ES-I3 (cell line): Measurements from ENCODE around the gene RFESD.
"Not testable (repeated sequence)": the region's sequence is repeated elsewhere in the genome, so short reads cannot be mapped to it uniquely, and the experiment has no call there.

Experiments used
- H3K36me3 ChIP-seq: 2 replicates; pipeline ENCODE4 v1.6.1; 2013; ENCODE audit warnings: mild to moderate bottlenecking, low read length, control low read depth, moderate library complexity; ENCODE audit not compliant: insufficient read depth
- H3K4me1 ChIP-seq: 2 replicates; pipeline ENCODE4 v1.6.1; 2013; ENCODE audit warnings: mild to moderate bottlenecking, control low read depth, low read length; ENCODE audit not compliant: insufficient read depth
- H3K9ac ChIP-seq: 2 replicates; pipeline ENCODE4 v1.6.1; 2013; ENCODE audit warnings: low read depth, mild to moderate bottlenecking, low read length, moderate library complexity
- H3K9me3 ChIP-seq: 2 replicates; pipeline ENCODE4 v1.6.1; 2013; ENCODE audit warnings: mild to moderate bottlenecking, low read length, moderate library complexity; ENCODE audit not compliant: control insufficient read depth, insufficient read depth

RFESD gene

DNA sequence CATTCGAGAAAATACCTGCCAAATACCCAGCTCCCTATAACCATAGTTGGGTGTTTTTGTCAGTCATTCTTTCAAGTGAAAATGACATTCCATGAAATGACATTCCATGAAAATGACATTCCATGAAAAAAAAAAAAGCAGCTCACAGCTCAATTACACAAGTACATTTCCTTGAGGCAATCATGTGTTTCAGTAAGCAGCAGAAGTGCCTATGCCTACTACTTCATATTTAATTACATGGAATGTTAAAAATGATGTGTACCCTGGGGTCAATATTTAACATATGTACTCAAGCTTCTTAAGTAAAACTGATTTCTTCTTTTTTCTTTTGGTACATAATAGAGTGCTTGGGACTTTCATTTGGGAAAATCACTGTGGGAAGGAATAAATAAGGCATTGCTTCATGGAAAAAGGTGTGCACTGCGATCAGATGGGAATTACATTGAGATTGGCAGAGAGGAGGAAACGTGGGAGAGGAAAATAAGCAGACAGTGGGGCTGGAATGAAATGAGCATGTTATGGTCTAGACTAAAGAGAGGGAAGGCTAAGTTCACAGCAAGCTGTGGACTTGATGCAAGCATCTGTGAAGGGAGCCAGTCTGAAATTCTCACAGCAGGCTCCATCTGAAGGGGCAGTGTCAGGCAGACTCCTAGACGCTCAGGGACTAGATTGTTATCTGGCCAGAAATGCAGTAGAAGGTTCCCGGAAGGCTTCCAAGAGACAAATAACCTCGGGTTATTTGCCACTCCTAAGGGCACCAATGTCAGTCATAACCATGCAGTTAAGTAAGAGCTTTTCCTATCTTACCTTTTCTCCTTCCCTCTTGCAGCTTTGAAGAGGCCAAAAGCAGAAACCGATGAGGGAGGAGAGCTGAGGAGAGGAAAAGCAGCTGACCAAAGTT, 51.5 kb downstream of the RFESD start:
- Histone ChIP-seq H3K4me1 (no peaks in the 10 kb centered on the region), H3K9ac (no peak overlapping the region), H3K9me3 (no peaks in the 10 kb centered on the region), H3K36me3 (no peaks in the 10 kb centered on the region)

DNA sequence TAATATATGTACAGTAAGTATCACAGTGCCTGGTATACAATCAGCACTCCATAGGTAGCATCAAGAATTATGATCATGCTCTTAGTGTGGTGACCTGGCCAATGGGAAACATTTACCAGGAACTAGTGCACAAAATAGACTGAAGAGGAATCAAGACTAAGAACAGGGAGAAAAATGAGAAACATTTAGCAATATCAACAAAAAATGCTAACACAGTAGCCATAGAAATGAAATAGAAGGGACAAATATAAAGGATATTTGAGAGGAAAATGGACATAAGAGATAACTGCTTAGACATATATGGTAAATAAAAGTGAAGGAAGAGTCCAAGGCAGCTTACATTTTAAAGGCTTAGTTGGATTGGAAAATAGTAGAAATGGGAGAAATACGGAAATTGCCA, 52.8 kb downstream of the RFESD start:
- Histone ChIP-seq H3K9me3 (no peaks in the 10 kb centered on the region), H3K4me1 (no peaks in the 10 kb centered on the region), H3K9ac (no peak overlapping the region), H3K36me3 (no peaks in the 10 kb centered on the region)

DNA sequence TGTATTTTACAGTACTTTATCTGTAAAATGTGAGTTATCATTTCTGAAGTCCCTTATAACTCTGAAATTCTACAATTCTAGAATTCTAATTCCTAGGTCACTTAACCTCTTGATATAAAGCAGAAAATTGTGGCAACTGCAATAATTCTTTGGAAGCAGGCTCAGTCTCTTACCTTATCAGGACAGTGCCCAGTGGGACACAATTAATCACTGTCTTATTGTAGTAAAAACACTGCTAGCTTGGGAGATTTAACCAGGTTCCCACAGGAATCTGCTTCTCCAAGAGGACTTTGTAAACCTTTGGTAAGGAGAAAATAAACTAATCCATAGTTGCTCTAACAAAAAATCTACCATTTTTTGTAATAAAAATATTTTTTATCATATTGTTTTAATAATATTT, 54.5 kb downstream of the RFESD start:
- H3K4me1 ChIP-seq: no peaks in the 10 kb centered on the region
- H3K9ac ChIP-seq: no peak overlapping the region
- no peaks in the 10 kb centered on the region for H3K36me3 ChIP-seq
- H3K9me3 ChIP-seq: no peaks in the 10 kb centered on the region

DNA sequence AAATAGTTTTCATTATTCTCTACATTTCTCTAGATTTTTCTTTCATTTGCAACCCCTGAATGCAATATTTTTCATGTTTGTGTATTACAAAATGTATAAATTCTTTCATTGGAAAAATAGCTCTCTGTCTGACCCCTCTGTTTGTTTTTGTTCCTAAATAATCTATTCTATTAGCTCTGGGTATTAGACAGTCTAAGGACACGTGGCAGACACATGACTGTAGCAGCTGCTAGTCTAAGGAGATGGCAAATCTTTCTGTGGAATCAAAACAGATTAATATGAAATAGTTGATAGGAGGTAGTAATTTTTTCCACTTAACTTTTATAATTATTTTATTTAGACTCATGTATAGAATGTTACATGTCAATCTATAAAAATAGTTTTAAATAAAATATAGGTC, 57.6 kb downstream of the RFESD start:
- no peaks in the 10 kb centered on the region for H3K4me1 ChIP-seq
- H3K9ac ChIP-seq: no peak overlapping the region
- H3K9me3 ChIP-seq: no peaks in the 10 kb centered on the region
- no peaks in the 10 kb centered on the region for H3K36me3 ChIP-seq

DNA sequence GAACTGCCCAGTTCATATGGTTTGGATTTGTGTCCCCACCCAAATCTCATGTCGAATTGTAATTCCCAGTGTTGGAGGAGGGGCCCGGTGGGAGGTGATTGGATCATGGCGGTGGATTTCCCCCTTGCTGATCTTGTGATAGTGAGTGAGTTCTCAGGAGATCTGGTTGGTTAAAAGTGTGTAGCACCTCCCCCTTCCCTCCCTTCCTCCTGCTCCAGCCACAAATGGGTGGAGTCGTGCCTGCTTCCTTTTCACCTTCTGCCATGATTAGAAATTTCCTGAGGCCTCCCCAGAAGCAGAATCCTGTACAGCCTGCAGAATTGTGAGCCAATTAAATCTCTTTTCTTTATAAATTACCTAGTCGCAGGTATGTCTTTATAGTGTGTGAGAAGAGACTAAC, 59.6 kb downstream of the RFESD start:
- not testable (repeated sequence) for H3K9ac ChIP-seq, H3K36me3 ChIP-seq, H3K4me1 ChIP-seq, H3K9me3 ChIP-seq

DNA sequence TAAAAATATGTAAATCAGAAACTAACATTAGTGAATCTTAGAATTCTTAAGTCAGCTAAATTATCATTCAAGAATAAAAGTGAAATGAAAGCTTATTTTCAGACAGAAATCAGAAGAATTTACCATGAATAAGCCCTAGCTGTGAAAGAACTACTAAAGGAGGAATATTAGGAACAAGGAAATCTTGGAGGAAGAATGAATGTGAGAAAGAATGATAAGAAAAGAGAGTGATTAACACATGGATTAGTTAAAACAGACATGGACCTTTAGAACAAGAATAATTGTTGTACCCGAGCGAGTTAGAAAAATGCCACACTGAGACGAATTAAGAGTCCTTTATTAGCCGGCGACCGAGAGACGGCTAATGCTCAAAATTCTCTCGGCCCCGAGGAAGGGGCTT, 60.5 kb downstream of the RFESD start:
- Histone ChIP-seq H3K36me3 (no peaks in the 10 kb centered on the region), H3K9me3 (no peaks in the 10 kb centered on the region), H3K4me1 (0 out of 2 replicates have a peak, but pooled peaks cover under 1% of the 10 kb centered on the region), H3K9ac (no peak overlapping the region)
